HUDEP-2 (cell line): ENCODE results near the gene SUN1.
"Not testable (repeated sequence)": the region's sequence is repeated elsewhere in the genome, so short reads cannot be mapped to it uniquely, and the experiment has no call there.

Experiments
- DNase-seq, 76 experiments: peaks; one replicate each; lab custom pipeline; 2025; ENCODE audit not compliant: unreplicated experiment in 76 of 76; lab: John Stamatoyannopoulos, UW

The SUN1 gene

DNA sequence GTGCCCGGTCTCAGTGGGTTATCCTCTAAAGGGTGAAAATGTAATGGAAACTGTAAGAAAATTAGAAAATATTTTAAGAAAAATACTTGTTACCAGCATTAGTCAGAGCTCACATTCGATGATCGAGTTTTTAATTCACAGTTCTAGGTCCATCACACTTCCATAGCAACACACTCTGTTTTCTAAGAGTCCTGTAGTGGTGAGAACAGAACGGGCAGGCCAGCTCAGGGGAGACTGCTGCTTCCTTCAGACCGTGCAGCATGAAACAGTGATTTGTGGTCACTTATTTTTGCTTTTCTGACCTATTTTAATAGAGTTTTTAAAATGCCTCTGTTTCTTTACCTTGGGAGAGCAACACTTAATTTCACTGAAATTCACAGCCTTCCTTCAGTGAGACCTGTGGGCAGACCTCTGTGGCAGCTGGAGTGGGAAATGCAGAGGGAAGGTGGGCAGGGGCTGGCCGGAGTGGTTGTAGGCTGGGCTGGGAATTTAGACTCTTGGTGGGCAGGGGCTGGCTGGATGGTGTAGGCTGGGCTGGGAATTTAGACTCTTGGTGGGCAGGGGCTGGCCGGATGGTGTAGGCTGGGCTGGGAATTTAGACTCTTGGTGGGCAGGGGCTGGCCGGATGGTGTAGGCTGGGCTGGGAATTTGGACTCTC lies 1.5 kb downstream of the SUN1 start:
- no peak for DNase-seq

DNA sequence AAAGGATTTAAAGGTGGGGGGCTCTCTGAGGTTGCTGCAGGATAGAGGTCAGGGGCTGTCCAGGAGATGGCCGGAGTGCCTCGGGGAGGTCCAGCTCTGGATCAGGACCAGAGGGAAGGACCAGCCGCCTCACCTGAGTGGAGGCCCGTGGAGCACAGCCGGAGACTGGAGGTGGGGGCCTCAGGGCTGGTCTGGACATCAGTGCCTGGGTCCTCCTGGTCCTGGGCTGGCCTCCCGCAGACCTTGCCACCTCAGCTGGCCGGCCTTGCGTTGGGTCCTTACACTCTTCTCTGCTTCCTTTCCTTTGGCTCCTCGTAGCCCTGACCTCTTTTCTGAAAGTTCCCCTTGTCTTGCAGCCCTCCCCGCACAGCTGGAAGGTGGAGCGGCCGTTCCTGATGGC lies 2.0 kb downstream of the SUN1 start:
- DNase-seq = no peak

DNA sequence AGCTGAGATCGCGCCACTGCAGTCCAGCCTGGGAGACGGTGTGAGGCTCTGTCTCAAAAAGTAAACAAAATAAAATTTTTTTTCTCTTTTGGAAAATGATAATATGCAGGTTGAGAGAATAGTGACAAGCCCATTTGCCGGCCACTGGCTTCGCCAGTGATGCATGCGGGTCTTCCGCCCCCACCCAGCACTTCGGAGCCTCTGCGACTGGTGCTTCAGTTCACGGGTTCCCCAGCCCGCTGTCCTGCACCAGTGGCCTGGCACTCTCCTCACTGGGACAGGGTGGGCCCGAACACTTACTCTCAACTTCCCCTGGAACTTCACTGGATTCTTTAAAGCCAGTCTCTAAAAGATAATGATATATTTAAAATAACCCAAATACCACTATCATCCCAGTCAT lies 2.7 kb downstream of the SUN1 start:
- no peak for DNase-seq

DNA sequence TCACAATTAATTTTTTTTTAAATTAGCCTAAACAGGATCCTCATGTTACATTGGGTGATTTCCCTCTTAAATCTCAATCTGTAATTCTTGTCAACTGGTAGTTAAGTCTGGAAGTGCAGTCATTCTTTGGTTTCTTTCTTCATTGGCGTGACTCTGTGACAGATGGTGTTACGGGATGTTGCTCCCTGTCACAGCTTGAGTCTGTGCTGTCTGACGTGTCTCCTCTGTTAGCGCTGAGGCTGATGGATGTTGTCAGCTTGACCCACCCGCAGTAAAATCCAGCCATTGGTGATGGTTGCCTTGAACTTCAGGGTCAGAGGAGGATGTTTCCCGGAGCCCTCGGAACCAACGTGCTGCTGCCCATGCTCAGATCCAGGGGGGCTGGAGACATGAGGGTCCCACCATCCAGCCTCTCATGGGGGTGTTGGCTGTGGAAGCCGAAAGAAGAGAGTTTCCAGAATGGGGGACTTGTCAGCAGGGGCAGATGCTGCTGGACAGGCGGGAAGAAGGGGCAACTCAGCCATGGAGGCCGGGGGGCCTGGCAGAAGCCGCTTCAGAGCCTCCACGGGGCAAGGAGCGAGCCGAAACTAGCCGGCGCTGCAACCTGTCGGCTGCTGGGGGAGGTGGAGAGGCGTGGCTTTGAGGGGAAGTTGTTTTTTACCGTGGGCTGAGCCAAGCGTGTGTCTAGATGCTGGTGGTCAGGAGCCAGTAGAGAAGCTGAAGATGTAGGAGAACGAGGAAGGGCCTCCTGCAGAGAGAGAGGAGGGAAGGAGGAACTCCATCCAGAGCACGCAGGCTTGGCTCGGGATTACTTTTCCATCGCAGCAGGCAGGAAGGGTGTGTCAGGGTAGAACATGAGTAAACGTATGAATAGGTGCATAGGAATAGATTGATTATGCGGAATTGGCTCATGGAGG lies 3.5 kb downstream of the SUN1 start:
- no peak for DNase-seq

DNA sequence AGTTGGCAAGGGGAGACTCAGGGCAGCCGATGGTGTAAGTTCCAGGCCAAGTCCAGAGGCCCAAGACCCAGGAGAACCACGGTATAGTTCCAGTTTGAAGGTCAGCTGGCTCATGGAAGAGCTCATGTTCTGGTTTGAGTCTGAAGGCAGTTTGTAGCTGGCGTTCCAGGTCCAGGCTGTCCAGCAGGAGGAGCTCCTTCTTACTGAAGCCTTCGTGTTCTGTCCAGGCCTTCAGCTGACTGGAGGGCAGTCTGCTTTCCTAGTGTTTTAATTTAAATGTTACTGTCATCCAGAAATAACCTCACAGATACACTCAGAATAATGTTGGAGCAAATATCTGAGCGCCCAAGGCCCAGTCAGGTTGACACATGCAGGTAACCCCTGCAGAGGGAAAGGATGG lies 4.2 kb downstream of the SUN1 start:
- peak in 24 of 76 experiments; percentile 3 to 55 (median 18) for DNase-seq

DNA sequence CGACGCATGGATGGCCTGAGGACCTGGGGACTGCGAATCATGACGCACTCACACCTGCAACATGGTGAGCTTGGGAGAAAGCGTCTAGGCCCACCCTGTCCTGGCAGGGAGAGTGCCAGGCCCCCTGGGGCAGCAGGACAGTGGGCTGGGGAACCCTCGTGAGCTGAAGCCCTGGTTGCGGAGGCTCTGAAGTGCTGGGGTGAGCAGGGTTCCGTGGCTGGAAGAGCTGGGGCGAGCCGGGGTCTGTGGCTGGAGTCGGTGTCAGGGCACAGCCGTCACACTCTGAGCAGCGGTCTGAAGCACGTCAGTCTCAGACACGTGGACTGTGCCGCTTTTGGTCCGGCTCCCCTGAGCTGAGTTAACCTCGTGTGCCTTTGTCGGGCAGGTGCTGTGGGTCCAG lies 4.7 kb downstream of the SUN1 start:
- no peak for DNase-seq

DNA sequence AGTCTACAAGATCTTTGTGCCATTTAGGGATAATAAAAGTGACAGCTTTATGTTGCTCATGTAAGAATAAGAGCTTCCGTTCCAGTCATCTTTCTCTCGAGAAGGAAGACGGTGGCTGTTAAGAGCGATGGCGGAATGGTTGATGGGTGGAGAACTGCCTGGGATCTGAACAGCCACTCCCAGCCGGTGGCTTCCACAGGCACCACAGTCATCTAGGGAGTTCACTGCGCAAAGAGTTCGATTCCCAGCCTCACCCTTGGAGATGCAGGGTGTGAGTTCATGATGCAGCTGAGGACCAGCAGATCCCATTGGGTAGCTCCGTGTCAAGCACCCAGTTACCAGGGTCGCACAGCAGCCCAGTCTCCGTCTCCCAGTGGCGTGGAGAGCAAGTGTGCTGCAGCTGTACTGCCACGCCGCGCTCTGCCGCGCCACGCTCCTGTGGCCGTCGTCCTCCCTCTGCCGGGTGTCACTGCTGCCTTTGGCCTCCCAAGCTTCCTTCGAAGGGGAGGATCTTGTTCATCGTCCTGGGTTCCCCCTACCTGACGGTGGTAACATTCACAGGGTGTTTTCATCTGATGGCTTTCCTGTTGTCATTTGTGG lies 7.8 kb downstream of the SUN1 start:
- no peak for DNase-seq

DNA sequence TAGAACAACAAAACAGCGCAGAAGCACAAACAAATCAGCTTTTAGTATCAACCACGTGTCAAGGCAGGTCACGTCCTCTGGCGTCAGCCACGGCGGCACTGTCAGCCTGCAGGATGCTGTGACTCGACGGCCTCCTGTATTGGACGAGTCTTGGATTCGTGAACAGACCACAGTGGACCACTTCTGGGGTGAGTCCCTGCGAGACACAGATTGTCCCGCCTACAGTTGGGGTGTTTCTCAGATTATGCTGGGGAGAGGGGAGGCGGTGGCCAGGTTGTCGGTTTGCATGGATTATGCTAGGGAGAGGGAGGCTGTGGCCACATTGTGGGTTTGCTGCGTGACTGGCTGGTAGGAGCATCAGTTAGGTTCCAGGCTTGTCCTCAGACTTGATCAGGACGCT lies 9.7 kb downstream of the SUN1 start:
- DNase-seq = no peak

DNA sequence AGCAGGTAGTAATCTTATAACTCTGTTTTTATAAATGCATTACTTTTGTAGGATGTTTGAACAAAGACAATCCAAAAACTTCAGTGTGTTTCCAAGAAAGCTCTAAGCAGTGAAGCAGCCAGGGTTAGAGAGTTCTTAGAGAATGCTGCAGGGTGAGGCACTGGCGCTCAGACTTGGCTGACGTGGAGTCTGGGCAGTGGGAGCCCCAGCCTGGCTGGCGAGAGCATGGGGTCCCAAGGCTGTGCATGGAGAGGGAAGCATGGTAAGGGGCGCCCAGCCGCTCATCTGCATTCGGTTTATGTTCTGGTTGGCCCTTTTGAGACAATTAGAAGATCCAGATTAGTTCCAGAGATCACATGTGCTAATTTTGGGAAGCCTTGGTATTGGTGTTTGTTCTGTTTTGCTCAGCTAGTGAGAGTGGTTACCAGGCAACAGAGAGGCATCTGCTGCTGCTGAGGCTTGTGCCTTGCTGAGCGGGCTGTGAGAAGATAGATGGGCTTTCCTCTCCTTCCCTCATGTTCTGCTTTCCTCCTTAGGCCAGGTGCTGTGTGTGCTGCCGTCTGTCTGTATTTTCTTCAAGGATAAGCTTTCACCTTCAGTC lies 10.3 kb downstream of the SUN1 start:
- no peak for DNase-seq

DNA sequence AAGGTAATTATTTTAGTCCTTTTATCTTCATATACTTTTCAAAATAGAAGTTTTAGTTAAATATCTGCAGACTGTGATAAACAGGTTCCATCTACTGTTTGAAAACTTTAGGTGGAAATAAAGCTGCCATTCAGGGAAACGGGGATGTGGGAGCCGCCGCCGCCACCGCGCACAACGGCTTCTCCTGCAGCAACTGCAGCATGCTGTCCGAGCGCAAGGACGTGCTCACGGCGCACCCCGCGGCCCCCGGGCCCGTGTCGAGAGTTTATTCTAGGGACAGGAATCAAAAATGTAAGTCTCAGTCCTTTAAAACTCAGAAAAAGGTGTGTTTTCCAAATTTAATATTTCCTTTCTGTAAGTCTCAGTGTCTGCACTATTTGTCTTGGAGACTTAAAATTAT lies 11.0 kb downstream of the SUN1 start:
- no peak for DNase-seq

DNA sequence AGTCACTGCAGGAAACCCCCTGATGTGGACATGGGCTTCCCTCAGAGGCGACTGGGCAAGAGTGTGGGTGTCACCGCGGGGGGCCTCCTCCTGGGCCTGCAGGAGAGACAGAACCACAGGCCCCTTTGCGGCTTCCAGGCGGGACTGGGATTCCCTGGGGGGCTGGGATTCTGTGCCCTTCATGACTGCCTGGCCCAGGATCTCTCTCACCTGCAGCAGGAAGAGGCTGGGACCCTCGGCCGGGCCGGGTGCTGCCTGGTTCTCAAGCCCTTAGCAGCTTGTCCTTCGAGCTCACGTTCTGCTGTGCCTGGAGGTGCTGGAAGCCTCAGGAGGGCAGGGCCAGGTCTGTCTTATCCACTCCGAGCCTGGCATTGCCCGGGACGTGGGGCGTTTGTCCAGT lies 11.8 kb downstream of the SUN1 start:
- DNase-seq = no peak

DNA sequence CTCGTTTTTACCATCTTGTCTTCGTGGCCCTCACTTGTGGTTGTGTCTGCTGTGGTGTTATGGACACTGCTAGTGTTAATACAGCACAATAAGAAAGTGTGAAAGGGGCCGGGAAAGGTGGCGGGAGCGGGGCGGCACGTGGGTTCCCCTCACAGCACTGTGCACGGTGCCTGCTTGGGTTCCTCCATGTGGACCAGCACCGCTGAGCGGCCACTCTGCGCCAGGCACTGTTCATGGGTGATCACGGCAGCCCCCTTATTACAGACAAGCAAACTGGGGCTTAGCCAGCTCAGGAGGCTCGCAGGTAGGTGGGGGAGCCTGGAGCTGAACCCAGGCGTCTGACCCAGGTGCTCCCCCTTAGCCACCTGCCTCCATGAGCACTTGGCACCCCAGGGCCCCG lies 12.2 kb downstream of the SUN1 start:
- no peak for DNase-seq

DNA sequence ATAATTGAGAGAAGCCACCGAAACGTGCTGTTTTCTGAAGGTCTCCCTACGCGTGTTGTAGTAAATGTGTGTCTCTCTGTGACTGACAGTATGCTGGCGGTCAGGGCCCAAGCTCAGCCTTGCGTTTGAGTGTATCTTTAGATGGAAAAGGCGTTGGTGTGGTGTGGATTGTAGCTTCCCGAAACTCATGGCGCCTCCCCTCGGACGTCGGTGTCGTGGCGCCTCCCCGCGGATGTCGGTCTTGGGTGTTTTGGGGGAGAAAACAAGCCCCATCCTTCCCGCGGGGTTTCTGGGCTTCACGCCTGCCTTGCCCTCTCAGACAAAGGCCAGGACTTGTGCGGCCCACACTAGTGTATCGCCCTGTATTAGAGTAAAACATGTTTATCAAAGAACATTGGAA lies 12.8 kb downstream of the SUN1 start:
- DNase-seq = no peak

DNA sequence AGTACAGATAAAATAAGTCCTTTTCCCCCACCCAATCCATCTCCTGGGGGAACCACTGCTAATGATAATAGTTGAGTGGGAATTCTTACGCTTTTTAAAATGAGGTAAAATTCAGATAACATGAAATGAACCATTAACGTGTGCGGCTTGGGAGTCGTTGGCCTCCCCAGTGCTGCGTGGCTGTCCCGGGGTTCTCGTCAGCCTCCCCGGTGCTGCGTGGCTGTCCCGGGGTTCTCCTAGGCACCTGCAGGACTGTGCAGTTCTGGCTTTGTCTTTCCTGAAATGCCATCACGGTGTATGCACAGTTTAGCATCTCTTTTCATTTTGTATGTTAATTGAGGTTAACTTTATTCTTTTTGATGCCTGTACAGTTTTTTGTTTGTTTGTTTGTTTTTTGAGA lies 13.5 kb downstream of the SUN1 start:
- no peak for DNase-seq

DNA sequence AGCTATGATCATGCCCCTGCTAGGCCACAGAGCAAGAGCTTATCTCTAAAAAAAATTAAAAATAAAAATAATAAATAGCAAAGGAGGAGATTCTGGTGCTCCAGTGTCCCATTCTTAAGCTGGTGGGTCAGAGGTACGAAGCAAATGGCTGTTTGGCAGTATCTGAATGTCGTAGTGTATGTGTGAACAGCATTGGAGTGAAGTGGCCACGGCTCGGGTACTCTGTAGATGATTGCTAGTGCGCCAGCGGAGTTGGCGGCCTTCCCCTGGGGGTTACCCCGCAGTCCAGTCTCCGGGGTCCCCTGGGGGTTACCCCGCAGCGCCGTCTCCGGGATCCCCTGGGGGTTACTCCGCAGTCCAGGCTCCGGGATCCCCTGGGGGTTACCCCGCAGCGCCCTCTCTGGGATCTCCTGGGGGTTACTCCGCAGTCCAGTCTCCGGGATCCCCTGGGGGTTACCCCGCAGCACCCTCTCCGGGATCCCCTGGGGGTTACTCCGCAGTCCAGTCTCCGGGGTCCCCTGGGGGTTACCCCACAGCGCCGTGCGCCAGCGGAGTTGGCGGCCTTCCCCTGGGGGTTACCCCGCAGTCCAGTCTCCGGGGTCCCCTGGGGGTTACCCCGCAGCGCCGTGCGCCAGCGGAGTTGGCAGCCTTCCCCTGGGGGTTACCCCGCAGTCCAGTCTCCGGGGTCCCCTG lies 14.8 kb downstream of the SUN1 start:
- DNase-seq = not testable (repeated sequence)

DNA sequence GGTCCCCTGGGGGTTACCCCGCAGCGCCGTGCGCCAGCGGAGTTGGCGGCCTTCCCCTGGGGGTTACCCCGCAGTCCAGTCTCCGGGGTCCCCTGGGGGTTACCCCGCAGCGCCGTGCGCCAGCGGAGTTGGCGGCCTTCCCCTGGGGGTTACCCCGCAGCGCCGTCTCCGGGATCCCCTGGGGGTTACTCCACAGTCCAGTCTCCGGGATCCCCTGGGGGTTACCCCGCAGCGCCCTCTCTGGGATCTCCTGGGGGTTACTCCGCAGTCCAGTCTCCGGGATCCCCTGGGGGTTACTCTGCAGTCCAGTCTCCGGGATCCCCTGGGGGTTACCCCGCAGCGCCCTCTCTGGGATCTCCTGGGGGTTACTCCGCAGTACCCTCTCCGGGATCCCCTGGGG lies 15.5 kb downstream of the SUN1 start:
- not testable (repeated sequence) for DNase-seq

DNA sequence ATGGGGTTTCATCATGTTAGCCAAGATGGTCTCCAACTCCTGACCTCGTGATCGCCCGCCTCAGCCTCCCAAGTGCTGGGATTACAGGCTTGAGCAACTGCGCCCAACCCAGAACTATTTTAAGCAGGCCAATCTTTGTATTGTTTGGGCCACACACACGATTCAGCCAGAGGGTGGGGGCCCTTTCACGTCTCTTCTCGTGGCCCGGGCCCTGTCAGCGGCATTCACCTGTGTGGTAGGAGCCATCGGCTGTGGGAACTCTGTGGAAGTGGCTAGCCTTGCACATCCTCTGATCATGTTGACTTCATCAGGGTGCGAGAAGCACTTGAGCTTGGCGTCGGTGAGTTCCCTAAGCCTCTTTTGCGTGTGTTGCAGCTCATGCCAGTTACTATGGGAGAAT lies 16.9 kb downstream of the SUN1 start:
- no peak for DNase-seq

DNA sequence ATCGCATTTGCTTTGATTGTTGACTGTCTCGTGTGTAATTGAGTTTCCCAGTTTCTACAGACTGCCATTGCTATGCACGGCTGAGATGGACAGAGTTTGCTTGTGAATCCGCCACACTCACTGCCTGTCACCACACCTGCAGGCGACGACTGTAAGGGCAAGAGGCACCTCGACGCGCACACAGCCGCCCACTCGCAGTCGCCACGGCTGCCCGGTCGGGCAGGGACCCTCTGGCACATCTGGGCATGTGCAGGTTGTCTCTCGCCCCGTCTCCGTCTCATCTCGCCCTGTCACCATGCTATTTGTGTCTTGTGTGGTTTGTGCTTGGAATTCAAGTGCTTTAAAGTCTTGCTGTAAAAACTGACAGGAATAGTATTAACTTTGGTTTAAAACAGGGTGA lies 17.5 kb downstream of the SUN1 start:
- DNase-seq = no peak

DNA sequence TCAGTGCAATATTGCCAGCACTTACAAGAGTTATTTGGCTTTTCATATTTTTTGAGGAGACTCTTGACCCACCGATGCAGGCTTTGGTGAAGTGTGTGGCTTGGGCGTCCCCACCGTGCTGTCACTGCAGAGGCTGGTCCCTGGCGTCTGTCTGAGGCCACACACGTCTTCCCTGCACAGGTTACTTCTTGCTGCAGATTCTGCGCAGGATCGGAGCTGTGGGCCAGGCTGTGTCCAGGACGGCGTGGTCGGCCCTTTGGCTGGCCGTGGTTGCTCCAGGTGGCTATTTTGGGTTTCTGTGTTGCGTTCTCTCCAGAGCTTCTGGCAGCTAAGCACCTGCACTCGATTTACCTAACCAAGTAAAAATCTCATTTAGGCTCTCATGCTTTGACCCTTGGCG lies 18.9 kb downstream of the SUN1 start:
- DNase-seq = no peak

DNA sequence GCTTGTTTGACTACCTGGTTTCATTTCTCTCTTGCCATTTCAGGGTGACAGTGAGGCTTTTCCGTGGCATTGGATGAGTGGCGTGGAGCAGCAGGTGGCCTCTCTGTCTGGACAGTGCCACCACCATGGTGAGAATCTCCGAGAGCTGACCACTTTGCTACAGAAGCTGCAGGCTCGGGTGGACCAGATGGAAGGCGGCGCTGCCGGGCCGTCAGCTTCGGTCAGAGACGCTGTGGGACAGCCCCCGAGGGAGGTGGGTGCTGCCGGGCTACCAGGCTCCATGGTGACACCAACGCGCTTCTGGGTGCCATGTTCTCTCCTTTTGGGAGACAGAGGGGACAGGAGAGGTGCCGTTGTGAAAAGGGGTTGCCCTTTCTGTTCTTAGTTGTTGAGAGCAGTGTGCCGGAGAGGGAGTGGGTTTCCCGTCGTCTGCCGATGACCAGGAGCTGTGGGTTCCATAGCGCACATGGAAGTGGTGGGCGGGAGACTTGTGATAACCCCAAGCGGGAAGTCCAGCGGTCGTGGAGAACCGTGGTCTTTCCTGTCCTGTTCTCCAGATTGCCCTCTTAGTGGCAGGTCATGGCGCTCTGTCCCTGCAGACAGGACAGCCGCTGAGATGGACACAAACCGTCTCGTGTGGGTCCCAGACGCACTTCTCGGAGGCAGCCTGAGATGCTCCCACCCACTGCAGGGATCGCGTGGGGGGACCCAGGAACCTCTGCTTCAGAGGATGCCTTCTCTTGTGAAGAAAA lies 21.3 kb downstream of the SUN1 start:
- DNase-seq = no peak
